Esophagus muscularis mucosa (tissue), 4 donors: ENCODE measurements around the gene NPTN. TPM values are rescaled to one million over a fixed set of nuclear protein-coding genes. Genes with fewer than 3 reads are reported as not detected.
A peak's percentile ranks its signal among the peaks of the same experiment; 100 is the strongest.

Experiments
- DNase-seq: peaks from one replicate; pipeline ENCODE4 v3.0.0-alpha.2; 2017; ENCODE audit errors: extremely low spot score
- H3K27ac ChIP-seq, 4 donors: fragments of 200-600 bp; sonication (generic); replicated peaks in 1 of 4; 1 replicate in 3 of 4; 2 replicates in 1 of 4; pipeline ENCODE4 v1.5.1; 2016 to 2019; ENCODE audit warnings: mild to moderate bottlenecking in 1 of 4
- H3K27me3 ChIP-seq, 4 donors: fragments of 200-600 bp; sonication (generic); one replicate each; pipeline versions ENCODE4 v1.5.1 to v1.6.0; 2016 to 2019
- H3K36me3 ChIP-seq, 4 donors: fragments of 200-600 bp; sonication (generic); one replicate each; pipeline ENCODE4 v1.5.1; 2016 to 2019
- H3K4me1 ChIP-seq, 4 donors: fragments of 200-600 bp; sonication (generic); one replicate each; pipeline ENCODE4 v1.5.1; 2016 to 2019
- H3K4me3 ChIP-seq, 4 donors: fragments of 200-600 bp; sonication (generic); 1 replicate in 2 of 4; 2 replicates in 2 of 4; pipeline ENCODE4 v1.5.1; 2016 to 2019; ENCODE audit warnings: mild to moderate bottlenecking in 4 of 4, moderate library complexity in 1 of 4
- H3K9me3 ChIP-seq, 4 donors: fragments of 200-600 bp; sonication (generic); 1 replicate in 3 of 4; 2 replicates in 1 of 4; pipeline ENCODE4 v1.5.1; 2016 to 2019
- CTCF ChIP-seq, 3 experiments: fragments of 200-600 bp in 2 of 3; fragments of 450-650 bp in 1 of 3; sonication (generic) in 2 of 3; IDR thresholded peaks; one replicate each; pipeline ENCODE4 v1.5.1; 2017 to 2019; ENCODE audit warnings: antibody characterized with exemption in 3 of 3, mild to moderate bottlenecking in 2 of 3, moderate library complexity in 1 of 3
- EP300 ChIP-seq: sonication (generic); formaldehyde crosslinking; IDR thresholded peaks from one replicate; pipeline ENCODE4 v1.6.1; 2017; ENCODE audit warnings: antibody characterized with exemption
- POLR2A ChIP-seq: fragments of 450-650 bp; IDR thresholded peaks from one replicate; pipeline ENCODE4 v1.6.1; 2017; ENCODE audit warnings: antibody characterized with exemption, moderate library complexity, mild to moderate bottlenecking, low read depth
- POLR2AphosphoS5 ChIP-seq, 2 donors: sonication (generic); formaldehyde crosslinking; IDR thresholded peaks; one replicate each; pipeline ENCODE4 v1.6.1; 2017; ENCODE audit warnings: antibody characterized with exemption in 2 of 2
- WGBS: methylation state at CpG from one replicate; pipeline ENCODE4 v1.1.5; 2018; 5-methylcytosine and 5-hydroxymethylcytosine counted together
- intact Hi-C: fragments of 100-400 bp; cut with DNase I; formaldehyde crosslinking; loops from one replicate; pipeline ENCODE4 v1.15.1; 2023
- total RNA-seq, 4 donors: library from RNA; depleted of rRNA; stranded (reverse); fragments of >200 nt; gene quantifications; one replicate each; pipeline versions ENCODE4 v1.1.0 to v1.2.1, GENCODE V29; 2016

Gene NPTN
- total RNA-seq, 4 donors from 2014 or later, result 218 to 281 (median 246) TPM

GRCh38 chr15:73601451-73602445, 31.4 kb downstream of the NPTN start:
- no peak for DNase-seq
- Histone ChIP-seq H3K36me3 (no peaks in the 10 kb centered on the region), H3K27me3 (no peaks in the 10 kb centered on the region), H3K27ac (peak overlapping the region; percentile 78 to 81 (median 80)), H3K4me1 (peaks cover 82 to 100% (median 99%) of the 10 kb centered on the region in 4 donors), H3K4me3 (peak overlapping the region in 2 of 4 donors; percentile 15 to 20), H3K9me3 (no peaks in the 10 kb centered on the region)
- TF ChIP-seq POLR2AphosphoS5 (IDR thresholded peaks at IDR 0.05) (peak; percentile 43 to 48), POLR2A (no peak)
- WGBS, result 24% methylated on average over 7 of the region's 7 CpGs
- intact Hi-C loops, result loop anchor here (2.0 kb wide), 1 partner anchor 27 kb away; no protein-coding TSS in a partner anchor

GRCh38 chr15:73600413-73601335, 32.5 kb downstream of the NPTN start:
- H3K9me3 ChIP-seq, result no peaks in the 10 kb centered on the region
- H3K36me3 ChIP-seq, result no peaks in the 10 kb centered on the region
- no peaks in the 10 kb centered on the region for H3K27me3 ChIP-seq
- H3K4me1 ChIP-seq, result peaks cover 86 to 100% (median 99%) of the 10 kb centered on the region in 4 donors
- H3K27ac ChIP-seq, result peak overlapping the region; percentile 78 to 81 (median 80)
- TF ChIP-seq POLR2AphosphoS5 (IDR thresholded peaks at IDR 0.05) (no peak), CTCF (IDR thresholded peaks at IDR 0.05) (no peak), EP300 (no peak), POLR2A (no peak)
- intact Hi-C loops, result no loop called here
- peak overlapping the region in 1 of 4 donors; percentile 20 for H3K4me3 ChIP-seq
- 74% methylated on average over 5 of the region's 5 CpGs for WGBS
- DNase-seq, result peak; percentile 37

- TF ChIP-seq POLR2AphosphoS5 (IDR thresholded peaks at IDR 0.05), result no peak
- no peak for TF ChIP-seq CTCF (IDR thresholded peaks at IDR 0.05)
- TF ChIP-seq EP300, result no peak
- TF ChIP-seq POLR2A, result no peak
- intact Hi-C loops, result no loop called here
- WGBS, result 60% methylated on average over 1 of the region's 1 CpG
- no peaks in the 10 kb centered on the region for H3K9me3 ChIP-seq
- no peaks in the 10 kb centered on the region for H3K36me3 ChIP-seq
- no peaks in the 10 kb centered on the region for H3K27me3 ChIP-seq
- no peak overlapping the region for H3K4me3 ChIP-seq
- peaks cover 90 to 100% (median 99%) of the 10 kb centered on the region in 4 donors for H3K4me1 ChIP-seq
- peak overlapping the region; percentile 78 to 81 (median 80) for H3K27ac ChIP-seq
- DNase-seq, result peak; percentile 10
Observed at GRCh38 chr15:73599934-73600333, 33.3 kb downstream of the NPTN start.

- intact Hi-C loops, result no loop called here
- peaks cover 96 to 100% (median 100%) of the 10 kb centered on the region in 4 donors for H3K4me1 ChIP-seq
- WGBS, result 32% methylated on average over 3 of the region's 3 CpGs
Observed at GRCh38 chr15:73598530-73599160, 34.5 kb downstream of the NPTN start.

GRCh38 chr15:73597036-73597638, 36.1 kb downstream of the NPTN start:
- Histone ChIP-seq H3K4me1 (peaks cover 86 to 99% (median 95%) of the 10 kb centered on the region in 4 donors), H3K9me3 (no peaks in the 10 kb centered on the region), H3K27me3 (no peaks in the 10 kb centered on the region), H3K4me3 (no peak overlapping the region), H3K36me3 (peaks cover 0 to under 1% (median under 1%) of the 10 kb centered on the region in 4 donors), H3K27ac (peak overlapping the region; percentile 50 to 81 (median 79))
- no peak for DNase-seq
- intact Hi-C loops, result no loop called here
- WGBS, result 88% methylated on average over 21 of the region's 21 CpGs
- TF ChIP-seq POLR2A (no peak), CTCF (IDR thresholded peaks at IDR 0.05) (no peak), POLR2AphosphoS5 (IDR thresholded peaks at IDR 0.05) (no peak), EP300 (no peak)

More at GRCh38 chr15:73598530-73599160, 34.5 kb downstream of the NPTN start:
- H3K4me3 ChIP-seq, result no peak overlapping the region
- no peak for DNase-seq
- no peak for TF ChIP-seq POLR2A
- no peaks in the 10 kb centered on the region for H3K27me3 ChIP-seq
- no peaks in the 10 kb centered on the region for H3K36me3 ChIP-seq
- no peaks in the 10 kb centered on the region for H3K9me3 ChIP-seq
- peak overlapping the region; percentile 78 to 81 (median 80) for H3K27ac ChIP-seq
